GM21381 (cell line): ENCODE measurements around the gene CDC26.
"Not testable (repeated sequence)": the region's sequence is repeated elsewhere in the genome, so short reads cannot be mapped to it uniquely, and the experiment has no call there.

Experiments used
- ATAC-seq: cut with Tn5 transposase; IDR thresholded peaks from one replicate; pipeline ENCODE4 v1.9.1; 2021; ENCODE audit warnings: mild to moderate bottlenecking, moderate library complexity; ENCODE audit not compliant: unreplicated experiment

CDC26 gene

DNA sequence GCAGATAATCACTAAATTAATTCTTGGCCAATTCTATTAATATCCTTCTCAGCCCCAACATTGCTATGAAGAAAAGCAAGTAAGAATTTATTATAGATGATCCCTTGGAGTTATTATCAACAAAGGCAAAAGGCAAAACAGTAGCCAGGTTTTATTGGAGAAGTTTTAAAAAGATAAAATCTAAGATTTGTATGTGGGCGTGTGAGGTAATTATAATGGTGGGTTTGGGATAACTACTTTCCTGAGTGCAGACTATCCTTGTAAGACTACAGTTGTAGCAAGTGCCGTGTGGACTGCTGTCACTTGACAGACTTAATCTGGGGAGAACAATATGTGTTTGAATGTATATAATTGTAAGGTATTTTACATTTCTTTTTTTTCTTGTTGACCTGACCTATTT is 30.8 kb downstream of the CDC26 start:
- no peak for ATAC-seq

- ATAC-seq = no peak
Measured at GRCh38 chr9:113241161-113241560, 34.2 kb downstream of the CDC26 start.

DNA sequence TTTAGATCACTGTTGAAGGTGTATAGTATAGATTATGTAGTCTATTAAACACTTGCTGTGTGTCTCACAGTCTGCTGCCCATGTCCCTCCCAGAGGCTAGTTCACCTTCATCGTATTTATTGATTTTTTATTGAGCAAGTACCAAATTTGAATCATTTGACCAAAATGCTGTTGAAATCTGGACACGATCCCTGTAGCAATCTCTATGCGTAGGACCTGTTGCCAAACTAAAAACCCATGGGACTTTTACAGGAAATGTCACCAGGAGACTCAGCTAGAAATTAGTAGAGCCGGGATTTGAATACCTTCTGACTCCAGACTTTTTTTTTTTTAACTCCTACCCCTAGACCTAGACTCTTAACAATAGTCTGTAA is 36.5 kb downstream of the CDC26 start:
- no peak for ATAC-seq

- no peak for ATAC-seq
Measured at GRCh38 chr9:113238202-113238858, 37.0 kb downstream of the CDC26 start.

DNA sequence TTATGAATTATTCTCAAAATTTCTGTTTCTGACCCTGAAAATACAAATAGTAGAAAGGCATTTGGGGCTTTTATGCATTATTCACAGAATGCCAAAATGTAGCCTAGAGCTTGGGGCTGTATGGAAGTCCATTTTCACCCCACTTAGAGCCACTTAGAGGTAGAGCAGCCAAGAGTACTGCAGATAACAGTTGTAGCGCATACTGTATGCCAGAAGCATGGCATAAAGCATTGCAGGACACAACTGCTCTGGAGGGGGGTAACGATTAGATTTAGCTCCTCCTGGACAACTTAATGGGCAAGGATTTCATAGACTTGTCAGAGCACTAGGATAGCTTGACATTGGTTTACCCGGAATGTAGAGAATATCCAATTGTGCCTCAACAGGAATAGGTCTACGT is 38.3 kb downstream of the CDC26 start:
- no peak for ATAC-seq

DNA sequence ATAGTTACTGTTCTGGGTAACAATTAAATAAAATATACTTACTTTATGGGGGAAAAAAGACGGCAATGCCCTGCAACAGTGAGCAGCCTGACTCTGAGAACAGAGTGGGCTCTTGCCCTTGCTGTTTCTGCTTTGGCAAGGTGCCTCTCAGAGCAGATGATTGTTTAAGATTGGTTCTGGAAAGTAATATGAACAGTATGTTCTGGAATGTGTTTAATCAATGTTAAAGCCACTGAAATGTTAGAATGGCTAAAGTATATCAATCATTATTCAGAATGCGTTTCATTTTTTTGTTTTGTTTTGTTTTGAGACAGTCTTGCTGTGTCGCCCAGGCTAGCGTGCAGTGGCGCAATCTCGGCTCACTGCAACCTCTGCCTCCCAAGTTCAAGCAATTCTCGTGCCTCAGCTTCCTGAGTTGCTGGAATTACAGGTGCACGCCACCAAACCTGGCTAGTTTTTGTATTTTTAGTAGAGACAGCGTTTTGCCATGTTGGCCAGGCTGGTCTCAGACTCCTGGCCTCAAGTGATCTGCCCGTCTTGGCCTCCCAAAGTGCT is 39.6 kb downstream of the CDC26 start:
- not testable (repeated sequence) for ATAC-seq

- ATAC-seq = no peak
Measured at GRCh38 chr9:113231701-113232100, 43.7 kb downstream of the CDC26 start.

DNA sequence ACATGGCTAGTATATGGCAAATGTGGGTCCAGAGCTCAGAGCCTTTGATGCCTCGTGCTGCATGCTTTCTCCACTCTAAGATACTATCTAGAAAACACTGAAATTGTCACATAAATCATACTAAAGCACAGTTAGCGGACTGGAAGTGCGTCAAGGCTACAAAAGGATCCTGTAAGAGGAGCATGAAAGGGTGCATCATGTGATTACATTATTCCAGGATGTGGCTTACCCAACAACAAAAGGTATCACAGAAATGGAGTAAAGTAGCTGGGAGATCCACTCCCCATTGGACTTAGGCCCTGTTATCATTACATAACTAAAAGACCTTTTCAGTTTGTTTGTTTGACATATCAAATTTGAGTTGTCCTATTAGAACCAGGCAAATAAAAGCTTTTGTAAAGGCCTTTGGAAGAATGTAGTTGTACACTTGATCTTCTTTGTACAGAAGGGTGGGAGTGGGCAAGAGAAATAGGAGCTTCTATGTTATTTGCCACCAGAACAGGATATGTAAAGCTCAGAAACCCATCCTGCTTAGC is 47.2 kb downstream of the CDC26 start:
- ATAC-seq = no peak

DNA sequence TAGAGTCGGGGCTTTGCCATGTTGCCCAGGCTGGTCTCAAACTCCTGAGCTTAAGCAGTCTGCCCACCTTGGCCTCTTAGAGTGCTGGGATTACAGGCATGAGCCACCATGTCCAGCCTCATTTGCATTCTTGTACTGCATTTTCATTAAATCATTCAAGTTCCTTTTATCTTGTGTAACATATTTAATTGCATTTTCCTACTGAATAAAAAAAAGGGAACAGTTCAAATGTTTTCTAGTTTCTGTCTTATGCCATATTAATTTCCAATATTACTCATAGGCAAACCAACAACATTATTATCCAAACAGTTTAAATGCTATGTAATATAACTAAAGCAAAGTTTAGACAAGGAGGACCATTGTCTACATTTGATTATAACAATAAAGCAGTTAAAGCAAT is 47.9 kb downstream of the CDC26 start:
- ATAC-seq = no peak

DNA sequence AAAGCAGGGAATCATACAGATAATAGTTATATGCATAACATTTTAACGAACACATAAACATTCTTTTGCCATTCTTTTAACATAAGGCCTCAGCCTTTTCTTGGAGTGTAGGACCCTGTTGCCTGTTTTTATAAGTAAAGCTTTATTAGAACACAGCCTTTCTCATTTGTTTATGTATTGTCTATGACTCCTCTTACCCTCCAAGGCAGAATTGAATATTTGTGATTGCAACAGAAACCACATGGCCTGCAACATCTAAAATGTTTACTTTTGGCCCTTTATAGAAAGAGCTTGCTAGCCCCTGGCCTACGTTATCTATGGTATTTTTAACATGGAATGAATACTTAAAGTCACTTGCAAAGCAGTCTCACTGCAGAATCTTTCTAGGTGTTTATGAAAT is 51.4 kb downstream of the CDC26 start:
- no peak for ATAC-seq

DNA sequence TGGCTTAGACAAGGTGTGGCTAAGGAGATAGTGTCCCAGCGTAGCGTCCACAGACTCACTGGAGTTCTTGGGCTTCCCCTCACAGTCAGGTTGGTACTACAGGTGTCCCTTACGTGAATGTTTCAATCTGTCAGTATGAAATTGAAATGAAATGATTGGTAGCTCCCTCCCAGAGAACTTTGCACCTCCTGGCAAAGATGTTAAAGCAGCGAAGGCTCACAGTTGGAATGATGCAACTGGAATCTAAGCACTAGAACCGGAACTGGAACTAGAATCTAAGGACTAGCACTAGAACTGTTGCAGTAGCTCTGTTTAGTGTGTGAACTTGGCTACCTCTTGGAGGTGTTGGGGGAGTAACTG is 52.9 kb downstream of the CDC26 start:
- ATAC-seq = no peak

DNA sequence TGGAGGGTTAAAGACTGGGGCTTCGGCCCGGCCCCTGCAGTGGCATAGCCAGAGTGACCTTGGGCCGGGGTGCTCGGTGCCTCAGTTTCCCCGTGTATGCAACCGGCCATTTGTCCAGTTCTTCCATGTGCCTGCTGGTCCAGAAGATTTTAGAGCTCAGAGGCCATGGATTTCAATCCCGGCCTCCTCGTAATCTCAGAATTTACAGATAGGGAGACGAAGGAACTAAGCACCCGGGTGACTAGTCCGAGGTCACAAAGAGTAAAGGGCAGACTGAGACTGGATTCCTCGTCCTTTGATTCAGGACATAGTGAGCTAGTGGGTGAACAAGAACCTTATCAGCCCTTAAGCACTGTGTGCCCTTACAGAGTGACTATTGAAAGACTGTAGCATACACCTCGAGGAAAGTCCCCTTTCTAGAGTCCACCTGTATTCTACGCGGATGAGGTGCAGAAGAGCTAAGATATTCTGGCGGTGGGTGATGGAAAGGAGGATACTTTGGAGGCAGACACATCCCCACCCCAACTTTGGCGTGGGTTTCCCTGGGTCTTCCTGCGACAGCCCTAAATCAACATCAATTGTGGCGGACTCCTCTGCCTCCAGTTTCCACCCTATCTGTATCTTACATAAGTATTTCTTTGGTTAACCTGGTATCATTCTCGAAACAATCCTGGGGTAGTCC is 53.4 kb downstream of the CDC26 start:
- no peak for ATAC-seq

DNA sequence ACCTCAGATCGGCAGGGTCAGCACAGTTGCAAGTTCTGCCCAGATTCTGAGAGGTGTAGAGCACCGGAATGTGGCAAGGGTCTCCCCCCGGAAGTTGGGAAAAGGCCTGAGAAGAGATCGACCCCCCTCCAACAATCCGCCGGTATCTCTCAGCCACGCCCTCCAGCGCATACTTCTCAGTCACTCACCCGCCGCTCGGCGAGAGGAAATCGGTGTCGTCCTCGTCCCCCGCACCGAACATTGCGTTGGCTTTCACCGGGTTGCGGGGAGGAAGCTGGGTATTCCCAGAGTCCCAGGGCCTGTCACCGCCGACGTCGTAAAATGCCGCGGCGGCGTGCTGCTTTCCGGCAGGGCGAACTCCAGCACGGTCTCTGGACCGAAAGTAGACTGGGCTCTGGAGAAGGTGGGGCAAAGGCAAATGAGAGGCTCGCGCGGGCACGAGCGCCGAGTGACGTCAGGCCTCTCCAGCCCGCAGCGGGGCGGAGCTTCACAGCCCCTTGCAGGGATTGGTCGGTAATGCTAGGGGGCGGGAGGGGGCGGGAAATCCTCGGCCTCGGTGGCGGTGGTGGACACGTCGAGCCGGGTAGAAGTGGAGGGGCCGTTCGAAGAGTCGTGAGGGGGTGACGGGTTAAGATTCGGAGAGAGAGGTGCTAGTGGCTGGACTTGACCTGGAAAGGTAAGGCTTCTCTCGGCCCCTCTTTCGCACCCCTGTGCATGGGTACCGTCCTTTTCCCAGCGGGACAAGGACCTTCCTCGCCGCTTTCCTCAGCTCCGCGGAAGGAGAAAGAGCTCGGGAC is 54.2 kb downstream of the CDC26 start, which contains the start of the genes FKBP15 and SLC31A1:
TSS of gene FKBP15 (minus strand) at position 275 of the 797 bp plus-strand sequence. CDS start at position 241, 34 bp downstream.
TSS of gene SLC31A1 (plus strand) at position 542 of the 797 bp plus-strand sequence. CDS start 34,605 bp downstream, outside the sequence.
- peak; percentile 86 for ATAC-seq

DNA sequence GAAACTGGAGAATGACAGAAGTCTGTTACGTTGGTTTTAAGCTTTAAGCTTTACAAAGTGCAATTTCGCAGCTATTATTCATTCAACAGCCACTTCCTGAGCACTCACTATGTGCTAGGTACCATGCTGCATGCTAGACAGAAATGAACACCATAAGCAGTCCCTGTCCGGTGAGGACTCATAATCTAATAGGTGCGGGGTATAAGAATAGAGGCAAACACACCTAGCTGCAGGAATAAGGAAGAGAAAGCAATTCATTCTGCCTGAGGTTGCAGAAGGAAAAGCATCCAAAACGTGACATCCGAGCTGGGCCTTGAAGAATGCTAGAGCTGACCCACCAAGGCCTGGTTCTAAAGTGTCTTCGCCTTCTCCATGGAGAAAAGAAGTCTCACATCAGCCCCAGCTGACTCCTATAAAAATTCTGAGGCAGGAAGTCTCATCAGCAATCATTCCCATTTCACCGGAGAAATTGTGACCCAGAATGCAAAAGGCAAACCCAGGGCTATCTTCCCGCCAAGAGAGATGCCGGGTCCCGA is 54.8 kb downstream of the CDC26 start:
- no peak for ATAC-seq

DNA sequence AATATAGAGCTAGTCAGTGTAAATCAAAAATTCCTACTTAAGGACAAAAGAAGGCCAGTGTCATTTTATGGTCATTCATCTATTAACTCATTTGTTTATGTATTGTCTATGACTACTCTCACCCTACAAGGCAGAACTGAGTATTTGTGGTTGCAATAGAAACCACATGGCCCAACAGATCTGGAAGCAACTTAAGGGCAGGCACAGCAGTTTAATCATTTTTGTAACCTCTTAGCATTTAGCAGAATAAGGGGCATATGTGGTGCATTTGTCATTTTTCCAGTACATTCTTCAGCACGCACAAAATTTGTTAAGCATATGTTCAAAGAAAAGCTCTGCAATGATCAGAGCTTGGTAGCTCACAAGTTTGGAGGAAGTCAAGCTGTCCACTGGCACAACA is 55.4 kb downstream of the CDC26 start:
- ATAC-seq = peak; percentile 49

- ATAC-seq = peak; percentile 38
Measured at GRCh38 chr9:113219186-113219936, 56.0 kb downstream of the CDC26 start.
